GM12878 (cell line): ENCODE data around the gene KMO.

Experiments used
- CTCF ChIP-seq, 3 experiments: IDR thresholded peaks in 2 of 3; conservative IDR thresholded peaks in 1 of 3; 2 replicates each; pipeline ENCODE4 v1.5.1; 2011; ENCODE audit warnings: low read depth in 3 of 3, low read length in 3 of 3, mild to moderate bottlenecking in 3 of 3, control low read depth in 2 of 3, moderate library complexity in 2 of 3, inconsistent platforms in 1 of 3, mixed read lengths in 1 of 3; ENCODE audit not compliant: control insufficient read depth in 2 of 3, insufficient read depth in 1 of 3; ENCODE audit errors: extremely low read depth in 1 of 3
- EP300 ChIP-seq, 2 experiments: fragments of 150-350 bp in 1 of 2; IDR thresholded peaks; 2 replicates each; pipeline ENCODE4 v1.6.1; 2011 to 2012; ENCODE audit warnings: low read depth in 2 of 2, low read length in 2 of 2, borderline replicate concordance in 1 of 2, improper control_type of control experiment in 1 of 2, inconsistent platforms in 1 of 2; ENCODE audit not compliant: control insufficient read depth in 1 of 2
- POLR2AphosphoS5 ChIP-seq: IDR thresholded peaks from 2 replicates; pipeline ENCODE4 v1.6.1; 2011; ENCODE audit warnings: mild to moderate bottlenecking, low read length, inconsistent platforms
- ZNF274 ChIP-seq: IDR thresholded peaks from one replicate; pipeline ENCODE4 v1.8.0; 2011; ENCODE audit not compliant: insufficient read length, insufficient read depth

GRCh38 chr1:241582921-241583321, 50.7 kb downstream of the KMO start:
- TF ChIP-seq CTCF (IDR thresholded peaks at IDR 0.05 in 2 of 3, conservative IDR thresholded peaks at IDR 0.05 in 1 of 3; ENCODE audit: control insufficient read depth in 2 of 3, extremely low read depth in 1 of 3, insufficient read depth in 1 of 3, low read depth in 3 of 3, low read length in 3 of 3) (no peak), POLR2AphosphoS5 (no peak), EP300 (IDR thresholded peaks at IDR 0.05; ENCODE audit: borderline replicate concordance in 1 of 2, control insufficient read depth in 1 of 2, low read depth in 2 of 2, low read length in 2 of 2) (no peak), ZNF274 (no peak)
